Stimulated activated CD8-positive, alpha-beta memory T cell treated with anti-CD3 and anti-CD28 coated beads, Interleukin-12 subunit alpha, Interleukin-12 subunit beta, amount 100 ng/mL, for 24 hours (primary cell): Measurements from ENCODE around the gene NTRK2.

Experiments
- DNase-seq: peaks from one replicate; pipeline ENCODE4 v3.0.0-alpha.2; 2020; ENCODE audit errors: extremely low read depth

NTRK2 gene

DNA sequence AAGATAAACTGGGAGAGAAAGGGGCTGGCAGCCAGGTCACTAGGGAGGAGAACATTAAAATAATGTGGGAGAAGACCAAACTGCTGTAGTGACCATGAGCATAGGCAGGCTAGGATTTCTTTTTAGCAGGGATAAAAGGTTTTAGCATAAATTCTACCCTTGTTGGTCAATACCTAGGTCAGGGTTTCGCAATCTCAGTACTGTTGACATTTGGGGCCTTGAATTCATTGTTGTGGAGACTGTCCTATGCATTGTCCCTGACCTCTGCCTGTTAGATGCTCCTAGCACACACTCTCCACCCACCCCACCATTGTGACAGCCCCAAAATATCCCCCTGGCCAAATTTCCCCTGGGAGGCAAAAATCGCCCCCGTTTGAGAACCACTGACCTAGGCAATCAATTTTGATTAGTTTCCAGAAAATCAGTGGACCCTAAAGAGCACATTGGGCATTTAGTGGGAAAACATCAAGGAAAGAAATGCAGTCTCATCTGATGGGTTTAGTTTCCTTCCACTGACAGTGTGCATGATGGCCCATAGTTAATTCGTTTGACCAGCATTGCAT, 181.4 kb downstream of the NTRK2 start:
- DNase-seq, result no peak

DNA sequence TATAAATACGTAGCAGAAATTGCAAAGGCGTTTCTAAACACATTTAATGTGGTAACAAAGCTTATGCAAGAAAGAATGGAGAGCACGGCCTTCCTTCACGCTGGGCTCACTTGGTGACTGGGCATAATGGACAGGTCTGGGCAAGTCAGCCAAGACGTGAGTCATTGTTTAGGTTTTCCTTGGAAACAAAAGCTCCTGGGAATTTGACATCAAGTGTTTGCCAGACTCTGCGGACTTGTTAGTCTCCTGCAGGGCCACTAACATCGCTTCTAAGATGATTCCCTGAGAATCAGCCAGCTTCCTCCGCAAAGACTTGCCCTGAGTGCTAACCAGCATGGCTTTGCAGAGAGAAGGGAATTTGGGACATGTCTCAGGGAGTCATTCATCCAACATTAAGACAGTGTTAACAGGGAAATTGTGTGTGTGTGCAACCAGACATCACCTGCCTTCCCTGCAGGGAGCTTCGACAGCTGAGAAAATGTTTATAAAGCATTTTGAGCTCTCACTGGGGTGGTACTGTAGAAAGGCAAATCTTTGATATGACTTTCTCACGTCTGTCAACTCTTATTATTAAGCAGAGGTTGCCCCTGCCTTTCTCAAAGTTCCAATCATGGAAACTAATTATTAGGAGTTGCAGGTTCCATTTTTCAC, 182.5 kb downstream of the NTRK2 start:
- DNase-seq, result no peak

DNA sequence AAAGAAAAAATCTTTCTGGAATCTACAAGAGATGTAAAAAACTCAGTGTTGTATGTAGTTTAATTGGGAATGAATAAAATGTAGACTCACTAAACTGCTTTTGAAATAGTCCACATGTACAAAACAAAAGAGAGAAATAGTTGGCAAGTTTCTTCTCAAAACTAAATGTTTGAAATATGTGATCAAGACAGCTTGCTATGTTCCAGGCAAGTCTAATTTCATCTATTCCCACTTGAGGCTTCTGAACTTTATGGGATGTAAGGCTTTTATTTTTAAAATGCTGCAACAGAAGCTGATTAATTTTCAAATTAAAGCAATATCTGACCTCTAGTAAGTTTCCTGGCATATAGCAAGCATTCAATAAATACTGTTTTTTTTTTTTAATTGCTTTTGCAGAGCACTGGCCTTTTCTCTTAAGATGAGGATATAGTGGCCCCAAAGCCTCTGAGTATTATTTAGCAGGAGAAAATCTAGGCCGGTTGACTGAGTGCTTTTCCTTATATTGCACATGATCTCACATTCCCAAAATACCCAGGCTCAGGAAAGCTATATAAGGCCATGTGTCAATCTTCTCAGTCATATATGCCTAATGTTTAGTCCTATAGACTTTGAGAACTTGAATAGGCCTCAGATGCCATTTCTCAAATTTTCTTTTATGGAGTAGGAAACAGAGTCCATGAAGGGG, 183.2 kb downstream of the NTRK2 start:
- DNase-seq, result no peak

DNA sequence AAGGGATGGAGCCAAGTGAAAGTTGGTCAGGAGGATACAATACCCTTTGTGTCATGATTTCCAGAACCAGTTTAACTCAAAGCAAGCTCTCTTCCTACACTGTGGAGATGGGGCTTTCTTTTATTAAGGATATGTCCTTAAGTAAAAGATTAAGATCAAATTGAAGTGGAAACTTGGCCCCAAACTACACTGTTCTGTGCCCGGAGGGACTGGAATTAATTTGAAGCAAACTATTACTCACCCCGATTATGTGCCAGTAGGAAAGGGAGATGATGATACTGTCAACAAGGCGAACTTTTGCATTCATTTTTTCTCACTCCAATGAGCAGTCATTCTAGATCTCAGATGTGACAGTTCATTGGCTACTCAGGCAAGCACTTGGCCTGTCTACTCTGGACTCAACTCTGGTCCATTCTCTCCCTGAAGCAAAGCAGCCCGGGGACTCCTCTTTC, 186.7 kb downstream of the NTRK2 start:
- DNase-seq, result no peak

DNA sequence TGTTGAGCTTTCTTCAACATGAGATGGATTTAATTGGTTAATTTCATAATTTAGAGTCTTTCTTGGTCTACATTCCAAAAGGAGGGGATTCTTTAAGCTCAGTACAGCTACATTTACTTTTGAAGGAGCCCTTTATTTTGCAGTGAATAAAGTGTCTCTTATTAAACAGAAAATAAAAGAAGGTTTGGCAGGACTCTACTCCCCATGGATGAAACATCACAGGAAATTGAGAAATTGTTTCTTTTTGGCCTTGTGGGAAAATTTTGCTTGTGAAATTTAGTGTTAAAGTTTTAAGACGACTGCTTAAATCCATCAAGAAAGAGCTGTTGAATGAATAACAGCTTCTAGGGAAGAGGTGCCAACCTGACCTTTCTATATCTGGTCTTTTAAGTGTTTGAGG, 187.7 kb downstream of the NTRK2 start:
- no peak for DNase-seq

DNA sequence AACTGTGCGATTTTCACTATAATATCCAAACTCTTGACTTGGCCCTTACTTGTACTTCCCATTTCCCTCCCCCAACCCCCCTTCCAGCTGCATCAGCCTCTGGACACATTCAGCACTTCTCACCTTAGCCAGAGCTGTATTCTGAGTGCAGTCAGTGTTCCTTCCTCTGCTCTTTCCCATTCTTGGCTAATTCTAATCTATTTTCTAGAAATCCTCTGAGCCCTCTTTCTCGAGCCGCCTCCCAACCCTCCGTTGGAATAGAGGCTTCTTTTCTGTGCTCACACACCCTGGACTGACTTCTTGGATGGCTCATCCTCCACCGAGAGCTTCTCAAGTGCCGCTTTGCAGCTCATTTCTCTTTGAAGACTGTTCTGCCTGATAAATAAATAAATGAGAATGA, 188.8 kb downstream of the NTRK2 start:
- DNase-seq, result no peak

DNA sequence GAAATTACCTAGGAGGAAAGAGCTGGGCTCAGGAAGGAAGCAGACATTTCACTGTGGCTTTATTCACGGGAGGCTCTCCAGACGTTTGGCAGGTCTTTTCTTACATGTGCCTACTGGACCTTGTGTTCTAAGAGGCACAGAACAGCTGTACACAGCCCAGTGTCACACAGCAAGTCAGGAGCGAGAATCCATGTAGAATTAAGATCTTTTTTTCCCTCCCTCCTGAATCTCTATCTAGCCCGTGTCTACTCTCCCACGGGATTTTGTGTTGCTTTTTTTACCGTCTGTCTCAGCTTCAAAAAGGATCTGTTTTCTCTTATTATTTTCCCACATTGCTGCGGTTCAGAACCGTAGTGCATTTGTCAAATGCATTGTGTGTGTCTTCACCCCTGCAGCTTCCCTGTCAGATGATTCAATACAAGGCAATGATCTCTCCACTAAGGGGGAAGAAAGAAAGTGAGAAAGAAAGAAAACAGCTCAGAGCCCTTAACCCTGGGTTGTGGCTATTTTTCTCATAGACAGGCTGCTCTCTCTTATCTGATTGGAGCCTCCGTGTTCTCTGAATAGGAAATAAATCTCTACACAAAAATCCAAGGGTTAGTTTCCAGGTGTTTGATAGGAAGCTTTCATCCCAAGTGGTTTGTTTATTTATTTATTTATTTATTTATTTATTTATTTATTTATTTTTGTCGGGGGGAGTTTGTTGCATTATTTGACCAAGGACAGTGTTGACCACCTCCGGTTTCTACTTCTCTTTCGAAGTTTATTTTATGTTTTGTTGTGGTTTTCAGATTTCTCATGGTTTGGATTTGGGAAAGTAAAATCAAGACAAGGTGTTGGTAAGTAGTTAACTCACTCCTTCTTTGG, 191.0 kb downstream of the NTRK2 start:
- DNase-seq, result no peak

DNA sequence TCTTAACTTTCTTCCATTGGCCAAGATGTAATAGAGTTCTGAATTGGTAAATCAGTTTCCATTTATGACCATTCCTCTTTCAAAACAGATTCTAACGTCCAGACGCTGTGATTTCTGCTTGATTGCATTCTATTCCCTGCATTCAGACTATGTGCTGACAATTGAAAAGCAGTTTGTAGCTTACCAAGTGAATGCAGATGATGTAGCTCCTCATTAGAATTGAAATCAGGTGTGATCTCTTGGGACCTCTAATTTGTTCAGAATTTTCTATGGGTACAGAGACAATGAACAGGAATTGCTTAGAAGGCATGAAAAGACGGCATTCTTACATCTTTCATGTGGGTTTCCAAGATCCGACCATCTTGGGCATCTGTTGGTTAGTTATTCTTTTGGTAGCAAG, 191.9 kb downstream of the NTRK2 start:
- no peak for DNase-seq

DNA sequence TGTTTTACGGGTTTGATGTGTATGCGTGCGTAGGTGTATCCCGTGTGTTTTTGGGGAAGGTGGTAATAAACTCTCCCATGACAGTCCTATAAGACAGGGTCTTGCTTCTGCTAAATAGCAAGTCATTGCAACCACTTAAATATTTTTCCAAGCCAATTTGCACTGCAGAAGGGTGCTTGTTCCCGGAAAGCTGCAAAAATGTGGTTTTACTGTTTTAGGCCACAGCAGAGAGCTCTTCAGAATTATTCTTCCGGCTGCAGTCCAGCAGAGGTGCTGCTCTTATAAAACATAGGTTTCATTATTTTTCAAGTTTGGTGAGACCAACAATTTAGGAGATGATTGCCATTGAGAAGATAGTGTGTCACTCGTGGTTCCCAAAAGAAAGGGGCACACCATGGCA, 192.8 kb downstream of the NTRK2 start:
- DNase-seq, result no peak

DNA sequence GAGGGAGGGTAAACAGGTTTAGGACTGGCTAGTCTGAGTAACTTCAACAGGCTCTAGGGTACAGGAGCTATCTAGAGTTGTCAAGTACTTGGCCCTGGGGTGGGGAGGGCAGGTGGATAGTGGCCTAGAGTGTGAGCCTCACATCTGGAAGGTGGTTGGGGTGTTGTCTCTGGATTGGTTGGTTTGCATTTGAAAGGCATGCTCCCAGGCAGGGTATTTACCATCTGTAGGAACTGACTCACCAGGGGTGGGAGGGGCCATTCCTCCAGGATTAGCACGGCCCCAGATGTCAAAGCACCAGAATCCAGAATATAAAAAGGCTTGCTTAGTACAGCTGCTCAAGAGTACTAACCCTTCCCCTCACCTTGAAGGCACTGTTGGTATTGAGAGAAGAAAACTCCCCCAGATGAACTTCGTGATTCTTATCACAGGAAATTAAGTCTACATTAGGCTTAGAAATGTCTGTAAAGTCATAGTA, 193.3 kb downstream of the NTRK2 start:
- DNase-seq, result no peak

DNA sequence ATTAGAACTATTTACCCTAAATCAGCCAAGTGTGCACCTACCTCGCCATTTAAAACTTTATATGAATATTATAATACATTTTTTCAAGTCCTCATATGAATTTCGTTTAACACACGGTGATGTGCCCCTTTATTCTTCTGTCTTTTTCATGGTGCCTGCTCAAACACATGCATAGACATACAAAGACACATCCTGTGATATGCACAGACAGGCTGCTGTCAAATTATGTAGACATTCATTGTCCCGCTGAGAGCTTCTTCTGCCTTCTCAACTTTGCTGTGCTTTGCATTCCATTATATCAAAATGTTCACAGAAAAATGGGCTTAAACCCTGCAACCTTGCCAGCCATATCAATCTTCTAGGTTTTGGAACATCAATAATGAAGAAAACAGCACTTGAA, 193.8 kb downstream of the NTRK2 start:
- DNase-seq, result no peak

DNA sequence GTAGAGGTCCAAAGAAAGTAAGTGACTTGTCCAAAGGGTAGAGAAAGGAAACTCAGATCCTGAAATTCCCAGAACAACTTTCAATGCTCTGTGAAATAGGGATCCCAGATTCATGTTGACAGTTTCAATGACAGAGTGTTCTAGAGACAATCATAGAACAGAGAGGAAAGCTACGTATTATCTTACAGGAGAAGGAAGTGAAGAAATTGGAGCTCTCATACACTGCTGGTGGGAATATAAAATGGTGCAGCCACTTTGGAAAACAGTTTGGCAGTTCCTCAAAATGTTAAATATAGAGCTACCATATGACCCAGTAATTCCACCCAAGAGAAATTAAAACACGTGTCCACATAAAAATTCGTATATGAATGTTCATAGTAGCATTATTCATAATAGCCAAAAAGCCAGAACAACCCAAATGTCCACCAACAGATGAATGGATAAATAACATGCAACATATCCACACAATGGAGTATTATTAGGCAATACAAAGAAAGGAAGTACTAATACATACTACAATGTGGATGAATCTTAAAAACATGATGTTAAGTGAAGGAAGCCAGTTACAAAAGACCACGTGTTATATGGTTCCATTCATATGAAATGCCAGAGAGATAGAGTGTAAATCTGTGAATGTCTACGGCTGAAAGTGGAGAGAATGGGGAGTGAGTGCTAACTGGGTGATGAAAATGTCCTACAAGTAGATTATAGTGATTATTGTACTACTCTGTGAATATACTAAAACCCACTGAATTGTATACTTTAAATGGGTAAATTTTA, 197.1 kb downstream of the NTRK2 start:
- DNase-seq, result no peak

DNA sequence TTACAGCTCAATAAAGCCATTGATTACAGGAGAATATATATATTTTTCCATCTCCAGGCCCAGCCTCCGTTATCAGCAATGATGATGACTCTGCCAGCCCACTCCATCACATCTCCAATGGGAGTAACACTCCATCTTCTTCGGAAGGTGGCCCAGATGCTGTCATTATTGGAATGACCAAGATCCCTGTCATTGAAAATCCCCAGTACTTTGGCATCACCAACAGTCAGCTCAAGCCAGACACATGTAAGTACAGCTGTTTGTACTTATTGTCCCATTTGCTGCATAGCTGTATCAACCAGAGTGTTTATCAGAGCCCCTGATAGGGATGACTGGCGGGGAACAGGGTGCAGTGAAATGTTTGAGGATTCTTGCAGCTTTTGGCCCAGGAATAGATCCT, 197.7 kb downstream of the NTRK2 start:
- DNase-seq, result no peak

DNA sequence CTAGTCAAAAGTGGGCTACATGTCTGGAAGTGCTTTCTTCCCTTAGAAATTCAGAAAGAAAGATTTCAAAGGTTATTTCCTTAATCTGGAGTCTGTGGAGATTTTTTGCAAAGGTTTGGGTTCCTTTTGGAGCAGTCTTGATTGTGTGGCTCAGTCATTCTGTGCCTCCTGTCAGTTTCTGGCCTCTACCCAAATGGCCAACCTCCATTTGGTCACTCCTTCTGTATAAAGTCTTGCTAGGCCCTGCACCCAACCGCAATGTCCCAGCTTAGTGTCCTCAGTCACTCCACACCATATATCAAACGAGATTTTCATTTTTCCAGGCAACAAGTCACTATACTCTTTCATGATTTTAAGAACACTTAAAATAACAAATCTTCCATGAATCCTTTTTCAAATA, 199.6 kb downstream of the NTRK2 start:
- no peak for DNase-seq

DNA sequence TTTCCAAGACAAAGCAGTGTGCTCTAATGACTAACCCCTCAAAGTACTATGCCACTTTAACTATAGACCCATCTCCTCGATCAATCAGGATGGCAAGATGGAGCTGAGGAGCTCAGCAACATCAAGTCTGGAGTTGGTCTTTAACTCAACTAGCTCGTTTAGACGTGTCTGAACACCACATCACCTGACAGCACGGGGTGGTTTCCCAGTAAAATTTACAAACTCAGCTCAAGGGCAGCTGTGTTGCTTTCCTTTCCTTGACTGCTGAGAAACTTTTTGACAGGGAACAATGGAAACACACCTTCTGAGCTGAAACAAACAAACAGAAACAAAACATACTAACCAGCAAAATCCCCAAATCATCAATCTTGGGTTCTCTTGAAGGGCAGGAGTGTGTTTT, 202.5 kb downstream of the NTRK2 start:
- no peak for DNase-seq

DNA sequence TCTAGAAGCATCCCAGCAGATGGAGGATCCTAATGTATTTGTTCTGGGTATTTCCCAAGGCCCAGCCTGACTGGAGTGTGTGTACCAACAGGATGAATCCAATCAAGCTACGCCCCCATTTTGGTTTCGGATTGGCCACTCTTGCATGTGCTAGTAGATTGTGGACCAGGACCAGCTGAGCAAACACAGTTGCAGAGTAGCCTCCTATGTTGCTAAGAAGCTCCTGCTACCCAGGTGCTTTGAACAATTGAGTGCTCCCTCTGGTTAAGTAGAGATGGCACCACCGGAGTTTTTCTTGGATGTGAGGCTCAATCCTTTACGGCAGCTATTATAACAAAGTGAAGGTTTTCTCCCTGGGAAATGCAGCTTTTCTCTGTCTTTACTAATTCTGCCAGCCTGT, 204.5 kb downstream of the NTRK2 start:
- no peak for DNase-seq

DNA sequence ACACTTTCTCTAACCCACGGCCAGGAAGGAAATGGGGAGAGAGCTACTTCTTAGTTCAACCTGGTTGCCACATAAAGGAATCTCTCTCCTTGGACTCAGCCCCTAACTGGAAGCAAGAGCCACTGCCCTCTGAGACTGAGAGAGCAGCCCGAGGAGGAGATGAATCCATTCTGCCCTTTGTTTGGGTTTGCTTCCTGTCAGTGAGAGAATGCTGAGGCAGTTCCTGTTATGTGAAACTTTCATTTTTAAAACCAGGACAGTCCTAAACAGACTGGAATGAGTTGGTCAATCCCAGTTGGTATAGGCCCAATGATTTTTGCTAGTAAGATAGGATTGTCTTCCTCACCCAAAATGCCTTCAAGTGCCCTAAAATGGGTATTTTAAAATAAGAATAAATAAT, 205.1 kb downstream of the NTRK2 start:
- DNase-seq, result no peak

DNA sequence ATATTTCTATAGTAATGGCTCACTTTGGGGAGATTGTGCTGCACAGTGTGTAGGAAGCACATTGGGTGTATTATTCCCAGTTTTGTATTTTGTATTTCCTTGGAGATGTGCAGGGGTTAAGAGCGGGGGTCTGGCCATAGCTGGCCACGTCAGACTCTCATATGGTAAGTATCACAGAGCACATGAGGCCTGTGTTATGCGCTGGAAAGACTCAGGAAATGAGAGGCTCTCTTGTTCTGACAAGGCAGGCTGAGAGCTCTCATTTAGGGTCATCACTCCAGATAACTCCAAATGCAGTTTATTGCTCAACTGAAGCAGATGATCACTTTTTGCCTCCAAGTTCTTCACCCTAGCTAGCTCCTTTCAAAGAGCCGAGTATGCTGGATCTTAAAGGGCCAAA, 205.7 kb downstream of the NTRK2 start:
- DNase-seq, result no peak

DNA sequence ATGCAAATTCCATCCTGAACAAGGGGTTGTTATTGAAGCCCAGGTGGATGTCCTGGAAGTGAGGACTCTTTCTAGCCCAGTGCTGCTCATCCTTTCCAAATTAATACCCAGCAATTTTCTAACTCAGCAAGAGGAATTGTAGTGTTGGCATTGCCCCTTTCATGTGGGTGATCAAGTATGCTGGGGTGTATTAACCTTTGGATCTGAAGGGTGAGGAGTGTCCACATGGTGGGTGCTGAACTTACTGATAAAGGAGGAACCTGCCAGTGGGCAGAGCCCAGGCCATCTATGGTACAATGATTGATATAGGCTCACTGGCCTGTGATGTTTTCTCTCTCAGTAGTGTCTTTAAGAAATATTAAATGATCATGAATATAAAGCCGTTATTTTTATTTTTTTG, 210.1 kb downstream of the NTRK2 start:
- DNase-seq, result no peak

DNA sequence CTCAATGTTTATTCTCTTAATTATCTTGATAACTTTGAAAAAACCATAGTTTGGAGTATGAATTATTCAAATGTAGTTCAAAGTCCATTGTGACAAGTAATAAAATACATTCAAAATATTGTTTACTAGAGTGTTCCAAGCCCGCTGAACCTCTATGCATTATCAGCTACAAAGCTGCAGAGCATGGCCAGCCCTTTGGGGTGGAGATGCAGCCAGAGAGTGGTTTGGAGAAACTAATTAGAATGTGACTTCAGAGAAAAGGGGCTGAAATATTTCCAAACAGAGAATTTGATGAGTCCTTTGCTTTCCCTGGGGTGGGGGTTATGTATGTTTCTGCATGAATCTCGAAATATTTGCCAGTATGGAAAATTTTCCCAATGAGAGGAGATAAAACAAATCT, 211.3 kb downstream of the NTRK2 start:
- DNase-seq, result no peak

DNA sequence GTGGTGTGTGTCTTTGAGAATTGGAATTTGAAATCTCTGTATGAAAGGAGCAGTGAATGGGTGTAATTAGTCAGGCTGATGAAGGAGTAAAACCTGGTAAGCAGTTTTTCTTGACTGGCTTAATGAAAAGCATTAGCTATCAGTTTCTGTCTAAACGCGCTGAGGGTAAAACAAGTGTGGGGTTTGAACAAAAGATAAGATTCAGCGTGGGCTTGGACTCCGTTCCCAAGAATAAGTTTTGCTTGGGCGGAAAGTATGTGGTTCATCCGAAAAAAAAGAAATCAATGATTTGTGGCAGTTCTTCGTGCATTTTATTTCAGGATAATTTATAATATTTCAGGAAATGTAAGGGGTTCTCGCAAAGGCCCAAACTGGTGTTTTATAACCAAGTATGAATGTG, 217.3 kb downstream of the NTRK2 start:
- DNase-seq, result no peak

DNA sequence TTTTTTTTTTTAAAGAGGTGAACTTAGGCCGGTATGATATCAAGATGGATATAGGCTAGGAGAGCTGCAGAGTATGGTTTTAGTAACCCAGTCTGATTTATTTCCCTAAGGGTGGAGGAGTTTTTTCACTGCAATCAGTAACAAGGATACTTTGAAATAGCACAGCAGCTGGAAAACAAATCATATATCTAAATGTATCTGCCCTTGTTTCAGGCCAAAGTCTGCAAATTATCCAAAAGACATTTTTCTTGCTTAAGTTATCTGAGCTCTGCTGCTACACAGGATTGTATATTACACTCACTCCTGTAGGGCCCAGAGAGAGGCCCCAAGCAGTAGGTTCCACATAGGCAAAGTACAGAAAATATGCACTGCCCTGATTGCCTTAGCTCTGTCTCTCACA, 222.4 kb downstream of the NTRK2 start:
- DNase-seq, result no peak
